ENCODE measurements around the gene ANXA5. TPM values are rescaled to one million over a fixed set of nuclear protein-coding genes. Genes with fewer than 3 reads are reported as not detected.
"Not testable (repeated sequence)": the region's sequence is repeated elsewhere in the genome, so short reads cannot be mapped to it uniquely, and the experiment has no call there.

The ANXA5 gene
- total RNA-seq (2014; rRNA removed; shearing (Covaris generic)) = 442 and 448 TPM in 2 replicates

DNA sequence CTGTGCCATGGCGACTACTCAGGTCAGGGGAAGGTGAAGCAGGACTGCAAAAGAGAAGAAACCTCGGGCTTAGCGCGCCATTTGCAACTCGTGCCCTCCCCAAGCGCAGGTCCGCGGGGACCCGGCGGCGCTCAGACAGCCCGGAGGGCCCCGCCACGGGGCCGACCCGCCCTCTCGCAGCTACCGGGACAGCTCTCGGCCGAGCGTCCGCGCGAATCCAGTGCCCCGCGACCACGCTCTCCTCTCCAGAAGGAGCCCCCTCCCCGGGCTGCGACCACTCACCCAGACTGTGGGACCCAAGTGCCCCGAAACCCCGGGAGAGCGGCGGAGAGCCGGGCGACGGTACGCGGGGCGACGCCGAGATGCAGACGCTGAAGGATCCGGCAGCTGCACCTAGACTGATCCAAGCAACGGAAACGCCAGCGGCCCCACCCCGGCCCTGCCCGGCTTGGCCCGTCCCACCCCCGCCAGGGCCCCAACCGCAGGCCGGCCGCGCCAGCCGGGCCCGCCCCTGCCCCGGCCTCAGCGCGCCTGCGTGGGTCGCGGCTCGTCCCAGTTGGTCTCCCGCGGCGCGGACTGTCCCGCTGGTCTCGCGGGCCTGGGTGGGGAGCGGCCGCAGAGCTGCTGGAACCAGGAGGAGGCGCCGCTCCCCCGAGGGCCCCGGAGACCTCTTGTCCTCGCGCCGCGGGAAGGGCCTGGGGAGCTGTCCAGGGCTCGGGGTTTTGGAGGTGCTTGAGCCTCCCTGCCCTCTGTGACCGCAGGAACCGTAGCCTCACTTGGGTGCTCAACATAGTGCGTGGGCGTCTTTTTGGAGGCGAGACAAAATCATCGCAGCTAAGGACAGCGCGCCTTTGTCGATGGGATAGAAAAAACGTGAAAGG is at the start of gene ANXA5:
Gene ANXA5, minus strand, starts transcription at position 400 of the 881 bp plus-strand sequence. Its CDS starts 391 bp downstream, at position 9.
- DNase-seq = peak; percentile 91 to 93
- H3K27ac ChIP-seq = peak within 1 kb of the TSS; percentile 98

GRCh38 chr4:121742794-121743193 is 46.0 kb upstream of the ANXA5 start:
- no peak overlapping the region for H3K4me3 ChIP-seq
- DNase-seq = no peak
- no peak overlapping the region for H3K27ac ChIP-seq
- H3K27me3 ChIP-seq = no peaks in the 10 kb centered on the region
- peaks cover 15% of the 10 kb centered on the region for H3K4me1 ChIP-seq
- H3K9me3 ChIP-seq (replicated peaks) = no peaks in the 10 kb centered on the region
- H3K36me3 ChIP-seq = no peaks in the 10 kb centered on the region

More for the DNA sequence above, at the start of gene ANXA5:
- Histone ChIP-seq H3K4me3 (peak within 1 kb of the TSS; percentile 99), H3K4me1 (peaks cover 22% of the 10 kb centered on the region), H3K27me3 (no peaks in the 10 kb centered on the region), H3K9me3 (replicated peaks) (no peaks in the 10 kb centered on the region), H3K36me3 (peaks cover 21% of the 10 kb centered on the region)

- Histone ChIP-seq H3K9me3 (replicated peaks) (no peaks in the 10 kb centered on the region), H3K27ac (no peak overlapping the region), H3K4me1 (peaks cover 15% of the 10 kb centered on the region), H3K36me3 (no peaks in the 10 kb centered on the region), H3K4me3 (no peak overlapping the region), H3K27me3 (no peaks in the 10 kb centered on the region)
- no peak for DNase-seq
These were observed 45.0 kb upstream of the ANXA5 start for GRCh38 chr4:121741751-121742150.

DNA sequence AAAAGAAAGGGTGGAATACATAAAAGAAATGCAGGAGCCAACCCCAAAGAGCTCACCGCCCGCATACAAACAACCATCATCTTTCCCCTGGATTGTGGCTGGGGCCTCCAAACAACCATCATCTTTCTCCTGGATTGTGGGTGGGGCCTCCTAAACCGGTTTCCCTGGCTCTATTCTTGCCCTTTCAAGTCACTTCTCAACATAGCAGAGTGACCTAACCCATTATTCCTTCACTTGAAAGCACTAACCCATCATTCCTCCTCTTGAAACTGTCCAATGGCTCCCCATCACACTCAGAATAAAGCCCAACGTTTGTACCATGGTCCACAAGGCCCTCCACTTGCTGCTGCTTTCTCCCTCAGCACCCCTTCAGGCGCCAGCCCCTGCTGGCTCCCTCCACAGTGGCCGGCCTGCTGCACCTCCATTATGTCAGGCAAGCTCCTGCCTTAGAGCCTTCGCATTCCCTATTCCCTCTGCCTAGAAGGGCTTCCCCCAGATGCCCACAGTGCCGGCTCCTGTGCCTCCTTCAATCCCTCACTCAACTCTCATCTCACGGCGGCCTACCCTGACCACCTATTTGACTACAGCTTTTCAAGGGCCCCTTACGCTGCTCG is 44.1 kb upstream of the ANXA5 start:
- H3K4me1 ChIP-seq = peaks cover 15% of the 10 kb centered on the region
- H3K27ac ChIP-seq = no peak overlapping the region
- H3K4me3 ChIP-seq = no peak overlapping the region
- DNase-seq = no peak
- no peaks in the 10 kb centered on the region for H3K27me3 ChIP-seq
- no peaks in the 10 kb centered on the region for H3K36me3 ChIP-seq
- H3K9me3 ChIP-seq (replicated peaks) = no peaks in the 10 kb centered on the region

DNA sequence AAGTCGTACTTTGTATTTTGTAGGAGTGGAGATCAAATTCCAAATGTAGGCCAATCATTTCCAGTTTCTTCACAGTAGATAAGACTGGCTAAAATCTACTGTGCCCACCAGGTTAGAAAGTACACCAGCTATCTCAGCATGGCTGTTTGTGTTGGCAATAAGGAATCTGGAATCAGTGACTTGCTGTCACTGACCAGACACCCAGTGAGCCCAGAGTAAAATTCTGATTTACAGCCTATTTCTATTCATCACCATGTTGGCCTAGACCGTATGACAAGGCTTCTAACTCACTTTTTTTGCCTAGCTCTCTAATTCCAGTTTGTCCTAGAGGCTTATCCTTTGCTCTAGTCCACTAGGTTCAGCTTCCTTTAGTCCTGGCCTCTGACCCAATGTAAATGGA is 42.8 kb upstream of the ANXA5 start:
- Histone ChIP-seq H3K9me3 (replicated peaks) (no peaks in the 10 kb centered on the region), H3K27ac (peak overlapping the region; percentile 40), H3K36me3 (no peaks in the 10 kb centered on the region), H3K4me1 (peaks cover 15% of the 10 kb centered on the region), H3K27me3 (no peaks in the 10 kb centered on the region), H3K4me3 (no peak overlapping the region)
- no peak for DNase-seq

DNA sequence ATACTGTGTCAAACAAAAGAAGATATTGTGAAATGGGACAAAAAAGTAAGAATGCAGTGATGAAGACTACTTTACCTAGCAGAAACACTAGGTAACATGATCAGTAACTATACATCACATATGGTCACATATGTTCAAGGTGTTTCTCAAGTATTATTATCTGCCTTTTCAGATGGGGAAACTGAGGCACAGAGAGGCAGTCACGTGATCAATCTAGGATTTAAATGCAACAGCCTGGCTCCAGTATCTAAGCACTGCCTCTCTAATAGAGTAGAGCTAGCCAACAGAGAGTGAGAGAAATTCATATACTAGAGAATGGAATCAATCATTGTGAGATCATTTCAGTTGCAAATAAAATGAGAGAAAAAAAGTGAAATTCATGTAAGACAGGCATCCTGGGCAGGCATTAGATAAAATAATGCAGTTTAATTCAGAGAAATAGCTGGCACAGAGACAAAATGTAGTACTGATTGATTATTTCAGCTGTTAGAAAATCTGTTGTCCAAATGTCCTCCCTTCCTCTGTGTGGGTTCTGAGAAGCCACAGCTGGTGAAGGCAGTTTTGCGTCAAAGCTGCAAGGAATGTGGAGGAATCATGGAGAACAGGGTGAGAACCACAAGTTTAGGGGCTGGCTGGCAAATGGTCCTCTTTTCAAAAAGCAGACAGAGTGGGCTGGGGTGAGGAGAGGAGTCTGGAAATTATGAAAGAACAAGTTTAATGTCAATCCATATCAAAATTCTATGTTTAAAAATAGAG is 42.2 kb upstream of the ANXA5 start:
- peak; percentile 53 to 71 for DNase-seq
- no peak overlapping the region for H3K4me3 ChIP-seq
- H3K9me3 ChIP-seq (replicated peaks) = no peaks in the 10 kb centered on the region
- H3K27me3 ChIP-seq = no peaks in the 10 kb centered on the region
- H3K27ac ChIP-seq = peak overlapping the region; percentile 40
- H3K4me1 ChIP-seq = peaks cover 15% of the 10 kb centered on the region
- no peaks in the 10 kb centered on the region for H3K36me3 ChIP-seq

DNA sequence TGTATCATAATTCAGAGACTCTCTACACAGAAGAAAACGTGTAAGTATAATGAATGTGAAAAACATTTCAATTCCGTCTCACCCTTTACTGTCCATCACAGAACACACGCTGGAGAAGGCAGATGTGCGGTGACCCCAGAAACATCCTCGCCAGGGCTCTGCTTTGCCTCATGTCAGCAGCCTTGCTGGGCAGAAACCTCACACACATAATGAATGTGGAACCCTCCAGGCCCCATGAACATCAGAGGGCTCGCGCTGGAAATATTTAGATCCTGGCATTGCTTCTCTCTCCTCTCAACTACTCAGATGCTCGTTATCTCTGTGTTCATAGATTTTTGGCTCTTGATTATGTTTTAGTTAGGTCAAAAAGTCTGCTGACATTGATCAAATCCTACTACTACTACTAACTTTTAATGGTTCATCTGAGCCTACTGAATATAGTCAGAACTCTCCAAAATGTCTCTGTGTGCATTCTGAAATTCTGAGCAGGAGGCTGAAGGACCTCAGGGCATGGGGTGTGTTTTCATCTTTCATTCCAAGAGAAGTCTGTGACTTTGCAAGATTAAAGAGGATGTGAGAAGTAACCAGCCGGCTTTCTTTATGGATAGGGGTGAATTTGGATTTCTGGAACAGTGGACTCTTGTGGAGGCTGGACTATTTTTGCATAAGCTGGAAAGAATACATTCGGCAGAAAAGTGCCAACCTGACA is 41.2 kb upstream of the ANXA5 start:
- H3K4me3 ChIP-seq = no peak overlapping the region
- H3K36me3 ChIP-seq = no peaks in the 10 kb centered on the region
- no peak overlapping the region for H3K27ac ChIP-seq
- H3K4me1 ChIP-seq = peaks cover 15% of the 10 kb centered on the region
- H3K27me3 ChIP-seq = no peaks in the 10 kb centered on the region
- DNase-seq = no peak
- no peaks in the 10 kb centered on the region for H3K9me3 ChIP-seq (replicated peaks)

DNA sequence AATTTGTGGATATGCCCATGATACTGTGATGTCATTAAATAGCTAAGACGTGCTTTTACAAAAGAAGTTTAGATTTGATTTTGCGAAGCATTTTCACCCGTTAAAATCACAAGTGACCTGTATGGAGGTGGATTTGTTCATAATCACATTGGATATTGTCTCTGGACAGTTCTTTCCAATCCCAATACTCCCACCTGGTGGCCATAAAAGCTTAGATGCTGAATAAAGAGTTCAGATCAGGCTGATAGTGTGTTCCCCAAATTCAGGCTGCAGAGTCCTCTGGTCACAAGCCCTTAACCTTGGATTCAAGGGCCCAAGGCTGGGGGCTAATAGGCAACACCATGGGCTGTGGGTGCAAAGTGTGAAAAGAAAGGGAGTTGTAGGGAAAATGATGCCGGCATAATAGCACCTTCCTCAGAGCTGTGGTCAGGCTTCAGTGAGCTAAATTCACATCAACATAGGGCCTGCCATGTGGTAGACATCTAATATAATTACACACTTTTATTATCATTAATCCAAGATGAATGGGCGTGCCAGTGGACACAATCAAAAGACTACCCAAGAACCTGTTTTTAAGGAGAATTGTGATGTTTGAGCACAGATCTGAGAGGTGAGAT is 40.1 kb upstream of the ANXA5 start:
- peaks cover 15% of the 10 kb centered on the region for H3K4me1 ChIP-seq
- H3K4me3 ChIP-seq = no peak overlapping the region
- no peak overlapping the region for H3K27ac ChIP-seq
- H3K9me3 ChIP-seq (replicated peaks) = no peaks in the 10 kb centered on the region
- no peaks in the 10 kb centered on the region for H3K27me3 ChIP-seq
- DNase-seq = peak; percentile 64 to 83
- no peaks in the 10 kb centered on the region for H3K36me3 ChIP-seq

DNA sequence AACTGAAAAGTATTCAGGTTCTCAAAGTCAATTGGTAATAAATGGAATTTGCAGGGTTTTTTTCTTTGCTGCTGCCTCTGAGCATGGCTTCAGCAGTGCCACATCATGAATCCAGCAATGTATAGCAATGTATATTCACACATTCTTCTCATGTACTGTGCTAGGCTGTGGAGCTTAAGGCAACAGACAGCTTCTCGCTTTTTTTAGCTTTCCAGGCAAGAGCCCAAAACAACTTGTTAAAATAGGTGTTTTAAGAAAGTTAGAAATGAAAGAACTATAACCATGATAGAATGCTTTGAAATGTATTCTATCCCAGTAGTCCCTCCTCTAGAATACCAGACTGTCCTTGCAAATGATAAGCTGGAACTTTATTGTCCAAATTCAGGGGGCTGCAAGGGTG is 37.8 kb upstream of the ANXA5 start:
- Histone ChIP-seq H3K4me1 (peaks cover 10% of the 10 kb centered on the region), H3K4me3 (no peak overlapping the region), H3K36me3 (no peaks in the 10 kb centered on the region), H3K27me3 (no peaks in the 10 kb centered on the region), H3K27ac (no peak overlapping the region), H3K9me3 (replicated peaks) (no peaks in the 10 kb centered on the region)
- DNase-seq = no peak

DNA sequence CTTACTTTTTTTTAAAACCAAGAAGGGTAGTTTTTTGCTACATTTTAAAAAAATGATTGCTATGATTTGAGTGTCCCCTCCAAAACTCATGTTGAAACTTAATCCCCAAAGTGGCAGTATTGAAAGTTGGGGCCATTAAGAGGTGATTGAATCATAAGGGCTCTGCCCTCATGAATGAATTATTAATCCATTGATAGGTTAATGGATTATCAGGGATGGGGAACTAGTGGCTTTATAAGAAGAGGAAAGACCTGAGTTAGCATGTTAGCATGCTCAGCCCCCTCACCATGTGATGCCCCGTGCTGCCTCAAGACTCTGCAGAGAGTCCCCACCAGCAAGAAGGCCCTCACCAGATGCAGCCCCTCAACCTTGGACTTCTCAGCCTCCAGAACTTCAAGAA is 37.2 kb upstream of the ANXA5 start:
- Histone ChIP-seq H3K36me3 (no peaks in the 10 kb centered on the region), H3K4me3 (no peak overlapping the region), H3K9me3 (replicated peaks) (no peaks in the 10 kb centered on the region), H3K27me3 (no peaks in the 10 kb centered on the region), H3K27ac (no peak overlapping the region), H3K4me1 (peaks cover 4% of the 10 kb centered on the region)
- DNase-seq = no peak

DNA sequence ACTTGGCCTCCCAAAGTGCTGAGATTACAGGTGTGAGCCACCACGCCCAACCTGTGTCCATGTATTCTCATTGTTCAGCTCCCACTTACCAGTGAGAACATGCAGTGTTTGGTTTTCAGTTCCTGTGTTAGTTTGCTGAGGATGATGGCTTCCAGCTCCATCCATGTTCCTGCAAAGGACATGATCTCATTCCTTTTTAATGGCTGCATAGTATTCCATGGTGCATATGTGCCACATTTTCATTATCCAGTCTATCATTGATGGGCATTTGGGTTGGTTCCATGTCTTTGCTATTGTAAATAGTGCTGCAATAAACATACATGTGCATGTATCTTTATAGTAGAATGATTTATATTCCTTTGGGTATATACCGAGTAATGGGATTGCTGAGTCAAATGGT is 33.0 kb upstream of the ANXA5 start:
- not testable (repeated sequence) for H3K4me3 ChIP-seq; H3K9me3 ChIP-seq (replicated peaks); H3K4me1 ChIP-seq; DNase-seq; H3K36me3 ChIP-seq; H3K27ac ChIP-seq; H3K27me3 ChIP-seq

GRCh38 chr4:121728798-121729226 is 32.0 kb upstream of the ANXA5 start:
- no peak overlapping the region for H3K27ac ChIP-seq
- no peaks in the 10 kb centered on the region for H3K9me3 ChIP-seq (replicated peaks)
- no peaks in the 10 kb centered on the region; the same call in 1 of the 2 replicates for H3K4me1 ChIP-seq
- no peaks in the 10 kb centered on the region for H3K27me3 ChIP-seq
- no peaks in the 10 kb centered on the region for H3K36me3 ChIP-seq
- no peak overlapping the region for H3K4me3 ChIP-seq
- no peak for DNase-seq

DNA sequence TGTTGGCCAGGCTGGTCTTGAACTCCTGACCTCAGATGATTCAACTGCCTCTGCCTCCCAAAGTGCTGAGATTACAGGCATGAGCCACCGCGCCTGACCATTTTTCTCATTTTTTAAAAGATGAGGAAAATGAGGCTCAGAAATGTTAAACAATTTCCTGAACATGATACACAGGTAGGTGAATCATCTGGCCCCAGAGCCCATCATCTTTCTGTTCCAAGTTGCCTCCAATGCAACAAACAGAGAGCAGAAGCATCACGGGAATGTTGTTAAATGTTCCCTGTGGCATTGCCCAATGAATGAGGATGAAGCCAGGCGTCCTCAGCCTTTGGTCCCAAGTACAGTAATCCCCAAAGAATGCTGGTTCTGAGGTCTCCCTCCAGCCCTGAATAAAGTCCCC is 31.3 kb upstream of the ANXA5 start:
- Histone ChIP-seq H3K27me3 (no peaks in the 10 kb centered on the region), H3K27ac (no peak overlapping the region), H3K9me3 (replicated peaks) (no peaks in the 10 kb centered on the region), H3K4me1 (no peaks in the 10 kb centered on the region; the same call in 1 of the 2 replicates), H3K36me3 (no peaks in the 10 kb centered on the region), H3K4me3 (no peak overlapping the region)
- DNase-seq = no peak

GRCh38 chr4:121726642-121727268 is 30.0 kb upstream of the ANXA5 start:
- no peak overlapping the region for H3K27ac ChIP-seq
- H3K27me3 ChIP-seq = no peaks in the 10 kb centered on the region
- no peaks in the 10 kb centered on the region for H3K36me3 ChIP-seq
- DNase-seq = peak; percentile 15 to 81
- no peak overlapping the region for H3K4me3 ChIP-seq
- no peaks in the 10 kb centered on the region for H3K9me3 ChIP-seq (replicated peaks)
- H3K4me1 ChIP-seq = no peaks in the 10 kb centered on the region; the same call in 1 of the 2 replicates

Measured in SJCRH30 (cell line).